K562 (cell line): ENCODE measurements around the gene SLC7A8. TPM values are rescaled to one million over a fixed set of nuclear protein-coding genes. Genes with fewer than 3 reads are reported as not detected.

Experiments used
- CLOCK ChIP-seq: fragments of 250-450 bp; sonication (Bioruptor Pico); IDR thresholded peaks from 2 replicates; pipeline ENCODE4 v1.4.0; 2020; ENCODE audit warnings: mild to moderate bottlenecking, moderate library complexity, borderline replicate concordance
- CTBP1 ChIP-seq: fragments of 450-650 bp; IDR thresholded peaks from 2 replicates; pipeline ENCODE4 v1.6.1; 2016; ENCODE audit warnings: borderline replicate concordance
- DMBX1 ChIP-seq: fragments of 250-450 bp; sonication (Bioruptor Pico); IDR thresholded peaks from 2 replicates; pipeline ENCODE4 v1.8.0; 2022; ENCODE audit warnings: inconsistent platforms, mild to moderate bottlenecking, moderate library complexity, borderline replicate concordance
- EGR1 ChIP-seq: fragments of 450-650 bp; conservative IDR thresholded peaks from 2 replicates; pipeline ENCODE4 v1.6.1; 2017; ENCODE audit warnings: mild to moderate bottlenecking
- HDAC8 ChIP-seq: fragments of 450-650 bp; IDR thresholded peaks from 2 replicates; pipeline ENCODE4 v1.6.1; 2016; ENCODE audit warnings: mild to moderate bottlenecking, missing genetic modification characterization, moderate library complexity, missing compliant biosample characterization
- HES1 ChIP-seq: fragments of 450-650 bp; IDR thresholded peaks from 2 replicates; pipeline ENCODE4 v1.6.1; 2016; ENCODE audit warnings: low read depth, mild to moderate bottlenecking, moderate library complexity
- JUND ChIP-seq, 2 experiments: IDR thresholded peaks; 2 replicates in 1 of 2; 3 replicates in 1 of 2; pipeline ENCODE4 v1.6.1; 2011; ENCODE audit warnings: borderline replicate concordance in 2 of 2, low read depth in 2 of 2, low read length in 2 of 2, improper control_type of control experiment in 1 of 2, missing biosample characterization in 1 of 2, missing genetic modification characterization in 1 of 2, missing genetic modification reagents in 1 of 2
- KDM1A ChIP-seq, 2 experiments: fragments of 450-650 bp; IDR thresholded peaks; 2 replicates each; pipeline ENCODE4 v1.6.1; 2016; ENCODE audit warnings: mild to moderate bottlenecking in 2 of 2
- MAZ ChIP-seq, 2 experiments: fragments of 450-650 bp in 1 of 2; sonication (generic) in 1 of 2; formaldehyde crosslinking; IDR thresholded peaks in 1 of 2; conservative IDR thresholded peaks in 1 of 2; 2 replicates each; pipeline versions ENCODE4 v1.4.0 to v1.5.0; 2020; ENCODE audit warnings: mild to moderate bottlenecking in 1 of 2, missing genetic modification reagents in 1 of 2
- RAD51 ChIP-seq: fragments of 450-650 bp; IDR thresholded peaks from 2 replicates; pipeline ENCODE4 v1.7.1; 2016; ENCODE audit warnings: low read depth, mild to moderate bottlenecking, borderline replicate concordance
- RCOR1 ChIP-seq, 2 experiments: IDR thresholded peaks; 2 replicates each; pipeline ENCODE4 v1.6.1; 2012; ENCODE audit warnings: low read depth in 2 of 2, low read length in 2 of 2, borderline replicate concordance in 1 of 2, improper control_type of control experiment in 1 of 2
- polyA plus RNA-seq, 8 experiments: library from polyadenylated mRNA; depleted of rRNA in 4 of 8; stranded (reverse) in 5 of 8; unstranded in 3 of 8; fragments of >200 nt; fragmentation: Nextera tagmentation in 2 of 8; fragmentation: Illumina TruSeq in 1 of 8; extraction: Ambion mirVana in 2 of 8; extraction: Trizol in 1 of 8; gene quantifications; 2 replicates each; pipeline versions ENCODE4 v1.2.1 to v1.2.3, GENCODE V29; 2011 to 2014; ENCODE audit warnings: inconsistent platforms in 1 of 8, missing spikeins in 1 of 8
- total RNA-seq, 7 experiments: library from RNA; depleted of rRNA in 6 of 7; stranded (reverse); fragments of >200 nt in 6 of 7; fragmentation: Illumina TruSeq in 2 of 7; extraction: Trizol in 2 of 7; gene quantifications; 2 replicates each; pipeline versions ENCODE4 v1.2.1 to v1.2.3, GENCODE V29; 2011 to 2021; ENCODE audit warnings: low replicate concordance in 1 of 7
- TF ChIP-seq, protein P1 (sequence below), 2 experiments: fragments of 450-650 bp; formaldehyde crosslinking in 1 of 2; IDR thresholded peaks; 2 replicates each; pipeline versions ENCODE4 v1.4.0 to v1.6.1; 2014 to 2020; ENCODE audit warnings: mild to moderate bottlenecking in 2 of 2, borderline replicate concordance in 1 of 2, low read depth in 1 of 2

Gene SLC7A8
- total and polyA plus RNA-seq, 9 of the 15 experiments (the other 6 are each of a cell fraction or from before 2014, with no cell fraction given), result 2.0 to 33.0 (median 6.0) TPM

- TF ChIP-seq, protein P1, sequence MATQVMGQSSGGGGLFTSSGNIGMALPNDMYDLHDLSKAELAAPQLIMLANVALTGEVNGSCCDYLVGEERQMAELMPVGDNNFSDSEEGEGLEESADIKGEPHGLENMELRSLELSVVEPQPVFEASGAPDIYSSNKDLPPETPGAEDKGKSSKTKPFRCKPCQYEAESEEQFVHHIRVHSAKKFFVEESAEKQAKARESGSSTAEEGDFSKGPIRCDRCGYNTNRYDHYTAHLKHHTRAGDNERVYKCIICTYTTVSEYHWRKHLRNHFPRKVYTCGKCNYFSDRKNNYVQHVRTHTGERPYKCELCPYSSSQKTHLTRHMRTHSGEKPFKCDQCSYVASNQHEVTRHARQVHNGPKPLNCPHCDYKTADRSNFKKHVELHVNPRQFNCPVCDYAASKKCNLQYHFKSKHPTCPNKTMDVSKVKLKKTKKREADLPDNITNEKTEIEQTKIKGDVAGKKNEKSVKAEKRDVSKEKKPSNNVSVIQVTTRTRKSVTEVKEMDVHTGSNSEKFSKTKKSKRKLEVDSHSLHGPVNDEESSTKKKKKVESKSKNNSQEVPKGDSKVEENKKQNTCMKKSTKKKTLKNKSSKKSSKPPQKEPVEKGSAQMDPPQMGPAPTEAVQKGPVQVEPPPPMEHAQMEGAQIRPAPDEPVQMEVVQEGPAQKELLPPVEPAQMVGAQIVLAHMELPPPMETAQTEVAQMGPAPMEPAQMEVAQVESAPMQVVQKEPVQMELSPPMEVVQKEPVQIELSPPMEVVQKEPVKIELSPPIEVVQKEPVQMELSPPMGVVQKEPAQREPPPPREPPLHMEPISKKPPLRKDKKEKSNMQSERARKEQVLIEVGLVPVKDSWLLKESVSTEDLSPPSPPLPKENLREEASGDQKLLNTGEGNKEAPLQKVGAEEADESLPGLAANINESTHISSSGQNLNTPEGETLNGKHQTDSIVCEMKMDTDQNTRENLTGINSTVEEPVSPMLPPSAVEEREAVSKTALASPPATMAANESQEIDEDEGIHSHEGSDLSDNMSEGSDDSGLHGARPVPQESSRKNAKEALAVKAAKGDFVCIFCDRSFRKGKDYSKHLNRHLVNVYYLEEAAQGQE (IDR thresholded peaks at IDR 0.05; ENCODE audit: borderline replicate concordance), result peak; percentile 21; the same call in 1 of the 2 replicates
- TF ChIP-seq, protein P1 (CRISPR knock-in tag; IDR thresholded peaks at IDR 0.05; ENCODE audit: low read depth), result no peak
- TF ChIP-seq CTBP1, result peak; percentile 76
- TF ChIP-seq CLOCK, result peak; percentile 50; the same call in 1 of the 2 replicates
- TF ChIP-seq RAD51, result peak; percentile 81
- peak; percentile 67; the same call in 1 of the 2 replicates for TF ChIP-seq HDAC8 (tag)
- TF ChIP-seq KDM1A (IDR thresholded peaks at IDR 0.05), result peak; percentile 62 to 63
- peak; percentile 39 for TF ChIP-seq JUND (IDR thresholded peaks at IDR 0.05; ENCODE audit: borderline replicate concordance, low read depth, low read length)
- no peak; the same call in 2 of the 3 replicates for TF ChIP-seq JUND (tag; IDR thresholded peaks at IDR 0.05; ENCODE audit: borderline replicate concordance, low read depth, low read length)
- peak; percentile 95 for TF ChIP-seq EGR1
- peak in 1 of 2 experiments; percentile 70; a peak in 1 of 4 replicates for TF ChIP-seq RCOR1 (IDR thresholded peaks at IDR 0.05; ENCODE audit: borderline replicate concordance in 1 of 2, low read depth in 2 of 2, low read length in 2 of 2)
- peak; percentile 45 to 58; a peak in 1 of 4 replicates for TF ChIP-seq MAZ (CRISPR knock-in tag; conservative IDR thresholded peaks at IDR 0.05 in 1 of 2, IDR thresholded peaks at IDR 0.05 in 1 of 2)
- peak; percentile 81 for TF ChIP-seq DMBX1 (CRISPR knock-in tag)
- TF ChIP-seq HES1, result peak; percentile 69
Measured at GRCh38 chr14:23153851-23154796, 29.3 kb downstream of the SLC7A8 start (continued).
